OCI-M2 (cell line): ENCODE data around the gene C19orf47.

Experiments used
- DNase-seq: peaks from one replicate; lab custom pipeline; 2025; ENCODE audit not compliant: unreplicated experiment; lab: John Stamatoyannopoulos, UW

Gene C19orf47

GRCh38 chr19:40283414-40284250 is 64.6 kb downstream of the C19orf47 start:
- no peak for DNase-seq

- DNase-seq = no peak
Observed at GRCh38 chr19:40282920-40283319, 65.3 kb downstream of the C19orf47 start.

- no peak for DNase-seq
Observed at GRCh38 chr19:40282209-40282580, 66.0 kb downstream of the C19orf47 start.

GRCh38 chr19:40281381-40282208 is 66.6 kb downstream of the C19orf47 start:
- DNase-seq = no peak

- DNase-seq = no peak
Observed at GRCh38 chr19:40280608-40281221, 67.5 kb downstream of the C19orf47 start.

GRCh38 chr19:40279761-40280607 is 68.2 kb downstream of the C19orf47 start:
- DNase-seq = no peak

GRCh38 chr19:40279120-40279551 is 69.1 kb downstream of the C19orf47 start:
- no peak for DNase-seq

- no peak for DNase-seq
Observed at GRCh38 chr19:40278361-40279035, 69.7 kb downstream of the C19orf47 start.

GRCh38 chr19:40277356-40278059 is 70.7 kb downstream of the C19orf47 start:
- DNase-seq = no peak

GRCh38 chr19:40274585-40275544 is 73.3 kb downstream of the C19orf47 start:
- no peak for DNase-seq

GRCh38 chr19:40273469-40274360 is 74.5 kb downstream of the C19orf47 start:
- DNase-seq = no peak

- no peak for DNase-seq
Observed at GRCh38 chr19:40272261-40272660, 75.9 kb downstream of the C19orf47 start.

GRCh38 chr19:40271706-40272105 is 76.5 kb downstream of the C19orf47 start:
- no peak for DNase-seq

- no peak for DNase-seq
Observed at GRCh38 chr19:40270362-40271089, 77.7 kb downstream of the C19orf47 start.
